Tibial artery (tissue), 4 donors: Measurements from ENCODE around the gene UBE2F.

Experiments
- DNase-seq, 2 donors: peaks; one replicate each; pipeline ENCODE4 v3.0.0-alpha.2; 2019
- H3K27ac ChIP-seq, 2 donors: fragments of 200-600 bp; sonication (generic) in 1 of 2; 1 replicate in 1 of 2; 2 replicates in 1 of 2; pipeline ENCODE4 v1.5.1; 2018 to 2019; ENCODE audit warnings: mild to moderate bottlenecking in 1 of 2
- H3K27me3 ChIP-seq, 2 donors: fragments of 200-600 bp; sonication (generic) in 1 of 2; one replicate each; pipeline versions ENCODE4 v1.5.1 to v1.6.0; 2016 to 2019
- H3K36me3 ChIP-seq, 3 donors: fragments of 200-600 bp; sonication (generic) in 2 of 3; one replicate each; pipeline ENCODE4 v1.5.1; 2016 to 2019; ENCODE audit warnings: mild to moderate bottlenecking in 2 of 3
- H3K4me1 ChIP-seq, 4 donors: fragments of 200-600 bp; sonication (generic) in 2 of 4; 1 replicate in 3 of 4; 2 replicates in 1 of 4; pipeline ENCODE4 v1.5.1; 2016 to 2019
- H3K4me3 ChIP-seq, 2 donors: fragments of 200-600 bp; sonication (generic) in 1 of 2; 1 replicate in 1 of 2; 2 replicates in 1 of 2; pipeline ENCODE4 v1.5.1; 2018 to 2019; ENCODE audit warnings: mild to moderate bottlenecking in 2 of 2
- H3K9me3 ChIP-seq, 3 donors: fragments of 200-600 bp; sonication (generic) in 1 of 3; one replicate each; pipeline ENCODE4 v1.5.1; 2016 to 2019
- intact Hi-C: fragments of 100-400 bp; cut with DNase I; formaldehyde crosslinking; loops from one replicate; pipeline ENCODE4 v1.15.0; 2023; ENCODE audit warnings: low total_unique reads
- TF ChIP-seq, protein P1 (sequence below), 2 experiments: fragments of 200-600 bp in 1 of 2; fragments of 450-650 bp in 1 of 2; IDR thresholded peaks; one replicate each; pipeline ENCODE4 v1.5.1; 2017 to 2019; ENCODE audit warnings: antibody characterized with exemption in 2 of 2, mild to moderate bottlenecking in 1 of 2, moderate library complexity in 1 of 2

UBE2F gene

DNA sequence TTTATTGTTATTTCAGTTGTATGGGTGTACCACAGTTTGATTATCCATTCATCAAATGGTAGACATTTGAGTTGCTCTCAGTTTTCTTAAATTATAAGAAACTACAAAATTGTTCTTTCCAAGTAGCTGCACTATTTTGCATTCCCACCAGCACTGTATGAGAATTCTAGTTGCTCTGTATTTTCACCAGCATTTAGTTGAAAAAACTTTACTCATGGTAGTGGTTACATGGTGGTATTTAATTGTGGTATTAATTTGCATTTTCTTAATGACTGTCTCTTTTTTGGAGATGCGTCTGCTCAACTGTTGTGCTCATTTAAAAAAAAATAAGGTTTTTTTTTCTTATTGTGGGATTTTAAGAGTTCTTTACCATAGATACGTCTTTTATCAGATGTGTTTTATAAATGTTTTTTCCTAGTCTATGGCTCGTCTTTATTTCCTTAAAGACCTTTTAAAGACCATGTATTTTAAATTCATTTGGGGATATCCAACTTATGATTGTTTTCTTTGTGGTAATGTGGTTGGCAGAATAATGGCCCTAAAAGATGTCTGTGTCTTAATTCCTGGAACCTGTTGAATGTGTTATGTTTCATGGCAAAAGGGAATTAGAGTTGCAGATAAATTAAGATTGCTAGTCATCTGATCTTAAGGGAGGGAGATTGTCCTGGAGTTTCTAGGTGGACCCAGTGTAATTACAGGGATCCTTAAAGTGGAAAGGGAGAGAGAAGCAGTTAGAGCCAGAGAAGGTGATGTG, 37.4 kb downstream of the UBE2F start:
- no peak overlapping the region for H3K4me3 ChIP-seq
- intact Hi-C loops, result no loop called here
- DNase-seq, result no peak
- H3K9me3 ChIP-seq, result no peaks in the 10 kb centered on the region
- H3K36me3 ChIP-seq, result no peaks in the 10 kb centered on the region
- H3K27me3 ChIP-seq, result no peaks in the 10 kb centered on the region
- H3K4me1 ChIP-seq, result no peaks in the 10 kb centered on the region
- TF ChIP-seq, protein P1, sequence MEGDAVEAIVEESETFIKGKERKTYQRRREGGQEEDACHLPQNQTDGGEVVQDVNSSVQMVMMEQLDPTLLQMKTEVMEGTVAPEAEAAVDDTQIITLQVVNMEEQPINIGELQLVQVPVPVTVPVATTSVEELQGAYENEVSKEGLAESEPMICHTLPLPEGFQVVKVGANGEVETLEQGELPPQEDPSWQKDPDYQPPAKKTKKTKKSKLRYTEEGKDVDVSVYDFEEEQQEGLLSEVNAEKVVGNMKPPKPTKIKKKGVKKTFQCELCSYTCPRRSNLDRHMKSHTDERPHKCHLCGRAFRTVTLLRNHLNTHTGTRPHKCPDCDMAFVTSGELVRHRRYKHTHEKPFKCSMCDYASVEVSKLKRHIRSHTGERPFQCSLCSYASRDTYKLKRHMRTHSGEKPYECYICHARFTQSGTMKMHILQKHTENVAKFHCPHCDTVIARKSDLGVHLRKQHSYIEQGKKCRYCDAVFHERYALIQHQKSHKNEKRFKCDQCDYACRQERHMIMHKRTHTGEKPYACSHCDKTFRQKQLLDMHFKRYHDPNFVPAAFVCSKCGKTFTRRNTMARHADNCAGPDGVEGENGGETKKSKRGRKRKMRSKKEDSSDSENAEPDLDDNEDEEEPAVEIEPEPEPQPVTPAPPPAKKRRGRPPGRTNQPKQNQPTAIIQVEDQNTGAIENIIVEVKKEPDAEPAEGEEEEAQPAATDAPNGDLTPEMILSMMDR (IDR thresholded peaks at IDR 0.05), result no peak
- H3K27ac ChIP-seq, result no peak overlapping the region

DNA sequence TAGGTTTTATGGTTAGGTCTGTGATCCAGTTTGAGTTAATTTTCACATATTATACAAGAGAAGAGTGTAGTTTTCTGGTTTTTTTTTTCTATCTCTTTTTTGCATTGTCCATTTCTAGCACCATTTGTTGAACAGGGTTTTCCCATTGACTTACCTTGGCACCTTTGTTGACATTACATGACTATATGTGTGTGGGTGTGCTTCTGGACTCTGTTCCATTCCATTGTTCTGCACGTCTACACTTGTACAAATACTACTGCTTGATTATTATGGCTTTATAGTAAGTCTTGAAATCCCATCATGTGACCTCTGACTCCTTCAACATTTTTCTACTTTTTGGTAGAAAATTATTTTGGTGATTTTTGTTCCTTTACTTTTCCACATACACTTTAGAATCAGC, 38.7 kb downstream of the UBE2F start:
- TF ChIP-seq, protein P1 (IDR thresholded peaks at IDR 0.05), result no peak
- Histone ChIP-seq H3K4me1 (no peaks in the 10 kb centered on the region), H3K9me3 (no peaks in the 10 kb centered on the region), H3K4me3 (no peak overlapping the region), H3K36me3 (no peaks in the 10 kb centered on the region), H3K27me3 (no peaks in the 10 kb centered on the region), H3K27ac (no peak overlapping the region)
- no peak for DNase-seq
- intact Hi-C loops, result no loop called here

DNA sequence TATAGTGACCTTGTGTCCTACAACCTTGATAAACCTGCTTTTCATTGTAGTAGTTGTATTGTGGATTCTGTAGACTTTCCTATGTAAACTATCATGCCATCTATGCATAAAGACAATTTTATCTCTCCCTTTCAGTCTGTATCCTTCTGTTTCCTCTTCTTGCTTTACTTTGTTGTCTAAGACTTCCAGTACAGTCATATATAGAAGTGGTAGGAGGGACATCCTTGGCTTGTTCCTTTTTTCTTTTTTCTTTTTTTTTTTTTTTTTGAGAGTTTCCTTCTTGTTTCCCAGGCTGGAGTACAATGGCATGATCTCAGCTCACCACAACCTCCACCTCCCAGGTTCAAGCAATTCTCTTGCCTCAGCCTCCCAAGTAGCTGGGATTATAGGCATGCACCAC, 39.7 kb downstream of the UBE2F start:
- Histone ChIP-seq H3K9me3 (no peaks in the 10 kb centered on the region), H3K27ac (no peak overlapping the region), H3K4me1 (no peaks in the 10 kb centered on the region), H3K27me3 (no peaks in the 10 kb centered on the region), H3K4me3 (no peak overlapping the region), H3K36me3 (no peaks in the 10 kb centered on the region)
- intact Hi-C loops, result no loop called here
- no peak for DNase-seq
- TF ChIP-seq, protein P1 (IDR thresholded peaks at IDR 0.05), result no peak

DNA sequence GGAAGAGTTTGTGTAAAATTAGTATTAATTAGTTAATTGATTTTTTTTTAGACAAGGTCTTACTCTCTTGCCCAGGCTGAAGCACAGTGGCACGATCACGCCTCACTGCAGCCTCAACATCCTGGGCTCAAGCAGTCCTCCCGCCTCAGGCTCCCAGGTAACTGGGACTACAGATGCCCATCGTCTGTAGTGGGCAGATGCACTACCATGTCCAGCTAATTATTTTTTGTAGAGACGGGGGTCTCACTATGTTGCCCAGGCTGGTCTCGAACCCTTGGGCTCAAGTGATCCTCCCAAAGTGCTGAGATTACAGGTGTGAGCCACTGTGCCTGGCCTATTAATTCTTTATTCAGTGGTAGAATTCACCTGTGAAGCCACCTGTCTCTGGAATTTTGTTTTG, 41.1 kb downstream of the UBE2F start:
- TF ChIP-seq, protein P1 (IDR thresholded peaks at IDR 0.05), result no peak
- DNase-seq, result no peak
- no peaks in the 10 kb centered on the region for H3K9me3 ChIP-seq
- no peak overlapping the region for H3K27ac ChIP-seq
- no peaks in the 10 kb centered on the region for H3K27me3 ChIP-seq
- H3K4me1 ChIP-seq, result no peaks in the 10 kb centered on the region
- intact Hi-C loops, result no loop called here
- H3K4me3 ChIP-seq, result no peak overlapping the region
- no peaks in the 10 kb centered on the region for H3K36me3 ChIP-seq

DNA sequence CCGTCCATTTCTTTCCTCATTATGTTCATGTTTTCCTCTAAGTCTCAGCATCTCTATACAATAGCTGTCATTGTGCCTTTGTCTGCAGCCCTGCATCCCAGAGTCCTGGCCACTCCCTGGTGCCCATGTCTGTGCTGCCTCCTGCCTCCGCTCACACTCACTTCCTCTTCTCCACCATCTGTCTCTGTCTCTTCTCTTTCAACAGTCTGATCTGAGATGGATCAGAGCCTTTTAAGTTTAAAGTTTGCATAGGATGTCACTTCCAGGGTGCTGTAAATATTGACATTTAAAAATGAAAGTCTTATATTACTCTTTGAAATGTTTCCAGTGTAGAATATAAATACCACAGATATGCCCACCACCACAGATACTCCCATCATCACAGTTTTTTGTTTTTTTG, 42.7 kb downstream of the UBE2F start:
- Histone ChIP-seq H3K27me3 (no peaks in the 10 kb centered on the region), H3K9me3 (no peaks in the 10 kb centered on the region), H3K36me3 (peaks cover 0 to 10% (median 0%) of the 10 kb centered on the region in 3 donors), H3K27ac (no peak overlapping the region), H3K4me1 (no peaks in the 10 kb centered on the region), H3K4me3 (no peak overlapping the region)
- intact Hi-C loops, result no loop called here
- TF ChIP-seq, protein P1 (IDR thresholded peaks at IDR 0.05), result no peak
- no peak for DNase-seq
